ENCODE measurements around the gene ATG14. TPM values are rescaled to one million over a fixed set of nuclear protein-coding genes. Genes with fewer than 3 reads are reported as not detected.

ATG14 gene
- total and polyA plus RNA-seq, 2 donors: 8.1 to 12.3 TPM

DNA sequence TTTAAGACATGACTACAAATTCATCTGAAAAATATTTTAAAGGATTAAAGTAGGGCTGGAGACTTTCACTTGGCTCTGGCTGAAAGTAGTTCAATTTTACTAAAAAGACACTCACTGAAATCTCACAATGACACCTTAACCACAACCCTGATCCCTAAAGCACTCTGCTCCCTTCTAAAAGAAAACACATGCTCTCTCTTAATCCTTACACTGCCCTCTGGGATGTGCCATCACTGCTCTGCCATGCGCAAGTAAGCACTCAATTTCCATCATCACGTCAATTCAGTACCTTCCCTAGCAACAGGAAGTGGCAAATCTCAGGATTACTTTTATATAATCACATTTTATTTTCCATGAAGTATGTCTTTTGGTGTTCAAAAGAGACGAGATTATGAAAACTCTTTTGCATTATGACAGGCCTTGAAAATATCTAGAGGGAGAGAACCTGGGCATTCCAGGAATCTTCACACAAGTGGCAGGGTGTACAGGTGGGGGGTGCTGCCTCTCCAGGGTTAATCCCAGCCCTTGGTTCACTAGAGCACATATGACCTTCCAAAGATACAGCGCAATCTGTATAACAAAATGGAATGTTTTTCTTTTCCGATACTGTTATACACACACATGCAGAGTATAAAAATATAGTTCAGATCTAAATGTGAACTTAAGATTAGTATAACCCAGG is 7.3 kb downstream of the ATG14 start:
- no peak for DNase-seq (ENCODE audit: low read depth in 6 of 9, low spot score in 9 of 9)
- H3K4me1 ChIP-seq (ENCODE audit: control insufficient read depth in 2 of 2, insufficient read depth in 2 of 2, low read length in 2 of 2): no peaks in the 10 kb centered on the region
- no peaks in the 10 kb centered on the region for H3K27me3 ChIP-seq (ENCODE audit: control insufficient read depth in 2 of 2, insufficient read depth in 1 of 2, low read length in 1 of 2)
- no peaks in the 10 kb centered on the region for H3K36me3 ChIP-seq (ENCODE audit: control insufficient read depth in 2 of 2, insufficient read depth in 2 of 2, low read length in 1 of 2)
- WGBS: 96% methylated on average over 5 of the region's 5 CpGs
- no peak overlapping the region for H3K27ac ChIP-seq (ENCODE audit: low read depth in 1 of 2, low read length in 1 of 2)
- no peaks in the 10 kb centered on the region for H3K9me3 ChIP-seq (ENCODE audit: control insufficient read depth in 2 of 2, insufficient read depth in 1 of 2, low read length in 1 of 2)
- H3K4me3 ChIP-seq (ENCODE audit: low read length in 2 of 2): no peak overlapping the region

DNA sequence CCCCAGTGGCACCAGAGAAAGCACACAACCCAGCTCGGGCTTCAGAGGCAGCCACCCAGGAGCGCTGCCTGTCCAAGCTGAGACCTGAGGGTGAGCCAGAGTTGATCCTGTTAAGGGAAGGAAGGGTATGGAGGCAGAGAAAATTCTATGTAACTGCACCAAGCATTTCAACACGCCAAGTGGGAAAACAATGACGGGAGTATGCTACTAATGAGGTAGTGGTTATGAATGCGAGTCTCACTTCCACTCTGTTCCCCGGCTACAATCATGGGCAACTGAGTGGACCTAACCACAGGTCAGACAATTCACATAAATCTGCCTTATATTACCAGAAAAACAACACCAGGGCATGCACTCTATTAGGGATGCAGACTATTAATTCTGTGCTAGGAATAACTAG is 9.9 kb downstream of the ATG14 start:
- Histone ChIP-seq H3K4me1 (ENCODE audit: control insufficient read depth in 2 of 2, insufficient read depth in 2 of 2, low read length in 2 of 2) (no peaks in the 10 kb centered on the region), H3K27me3 (ENCODE audit: control insufficient read depth in 2 of 2, insufficient read depth in 1 of 2, low read length in 1 of 2) (no peaks in the 10 kb centered on the region), H3K9me3 (ENCODE audit: control insufficient read depth in 2 of 2, insufficient read depth in 1 of 2, low read length in 1 of 2) (no peaks in the 10 kb centered on the region), H3K27ac (ENCODE audit: low read depth in 1 of 2, low read length in 1 of 2) (no peak overlapping the region), H3K4me3 (ENCODE audit: low read length in 2 of 2) (no peak overlapping the region), H3K36me3 (ENCODE audit: control insufficient read depth in 2 of 2, insufficient read depth in 2 of 2, low read length in 1 of 2) (no peaks in the 10 kb centered on the region)
- DNase-seq (ENCODE audit: low read depth in 6 of 9, low spot score in 9 of 9): no peak
- WGBS: 91% methylated on average over 6 of the region's 6 CpGs

- Histone ChIP-seq H3K4me3 (ENCODE audit: low read length in 2 of 2) (no peak overlapping the region), H3K36me3 (ENCODE audit: control insufficient read depth in 2 of 2, insufficient read depth in 2 of 2, low read length in 1 of 2) (peaks cover 1 to 8% of the 10 kb centered on the region in 2 donors), H3K27me3 (ENCODE audit: control insufficient read depth in 2 of 2, insufficient read depth in 1 of 2, low read length in 1 of 2) (no peaks in the 10 kb centered on the region), H3K4me1 (ENCODE audit: control insufficient read depth in 2 of 2, insufficient read depth in 2 of 2, low read length in 2 of 2) (no peaks in the 10 kb centered on the region), H3K27ac (ENCODE audit: low read depth in 1 of 2, low read length in 1 of 2) (no peak overlapping the region), H3K9me3 (ENCODE audit: control insufficient read depth in 2 of 2, insufficient read depth in 1 of 2, low read length in 1 of 2) (no peaks in the 10 kb centered on the region)
- 92% methylated on average over 2 of the region's 2 CpGs for WGBS
- DNase-seq (ENCODE audit: low read depth in 6 of 9, low spot score in 9 of 9): no peak
These were observed 11.8 kb downstream of the ATG14 start for GRCh38 chr14:55399852-55400251.

GRCh38 chr14:55399183-55399582 is 12.4 kb downstream of the ATG14 start:
- Histone ChIP-seq H3K27me3 (ENCODE audit: control insufficient read depth in 2 of 2, insufficient read depth in 1 of 2, low read length in 1 of 2) (no peaks in the 10 kb centered on the region), H3K9me3 (ENCODE audit: control insufficient read depth in 2 of 2, insufficient read depth in 1 of 2, low read length in 1 of 2) (no peaks in the 10 kb centered on the region), H3K36me3 (ENCODE audit: control insufficient read depth in 2 of 2, insufficient read depth in 2 of 2, low read length in 1 of 2) (peaks cover 5 to 12% of the 10 kb centered on the region in 2 donors), H3K27ac (ENCODE audit: low read depth in 1 of 2, low read length in 1 of 2) (no peak overlapping the region), H3K4me3 (ENCODE audit: low read length in 2 of 2) (no peak overlapping the region), H3K4me1 (ENCODE audit: control insufficient read depth in 2 of 2, insufficient read depth in 2 of 2, low read length in 2 of 2) (no peaks in the 10 kb centered on the region)
- DNase-seq (ENCODE audit: low read depth in 6 of 9, low spot score in 9 of 9): no peak
- WGBS: 98% methylated on average over 1 of the region's 1 CpG

GRCh38 chr14:55398679-55399078 is 13.0 kb downstream of the ATG14 start:
- Histone ChIP-seq H3K4me3 (ENCODE audit: low read length in 2 of 2) (no peak overlapping the region), H3K4me1 (ENCODE audit: control insufficient read depth in 2 of 2, insufficient read depth in 2 of 2, low read length in 2 of 2) (no peaks in the 10 kb centered on the region), H3K27ac (ENCODE audit: low read depth in 1 of 2, low read length in 1 of 2) (no peak overlapping the region), H3K36me3 (ENCODE audit: control insufficient read depth in 2 of 2, insufficient read depth in 2 of 2, low read length in 1 of 2) (peaks cover 5 to 12% of the 10 kb centered on the region in 2 donors), H3K9me3 (ENCODE audit: control insufficient read depth in 2 of 2, insufficient read depth in 1 of 2, low read length in 1 of 2) (no peaks in the 10 kb centered on the region), H3K27me3 (ENCODE audit: control insufficient read depth in 2 of 2, insufficient read depth in 1 of 2, low read length in 1 of 2) (no peaks in the 10 kb centered on the region)
- no peak for DNase-seq (ENCODE audit: low read depth in 6 of 9, low spot score in 9 of 9)
- whole genome bisulfite sequencing: 95% methylated on average over 5 of the region's 5 CpGs

DNA sequence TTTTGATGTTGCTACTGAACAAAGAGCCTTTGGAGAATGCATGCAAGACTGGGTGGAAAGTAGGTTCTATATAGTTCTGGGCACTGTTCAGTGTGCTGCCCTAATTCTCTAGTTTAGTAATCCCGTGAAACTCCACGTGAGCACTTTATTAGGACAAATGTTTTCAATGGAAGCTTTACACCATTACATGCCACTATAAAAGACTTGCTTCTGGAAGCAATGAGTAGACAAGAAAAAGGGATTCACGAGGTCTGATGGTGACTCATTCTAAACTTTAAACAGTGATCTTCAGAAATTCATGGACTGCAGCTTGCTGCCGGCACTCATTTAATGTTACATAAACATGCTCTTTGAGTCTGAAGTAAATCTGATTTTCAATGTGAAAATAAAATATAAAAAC is 22.3 kb downstream of the ATG14 start:
- no peaks in the 10 kb centered on the region for H3K4me1 ChIP-seq (ENCODE audit: control insufficient read depth in 2 of 2, insufficient read depth in 2 of 2, low read length in 2 of 2)
- no peaks in the 10 kb centered on the region for H3K27me3 ChIP-seq (ENCODE audit: control insufficient read depth in 2 of 2, insufficient read depth in 1 of 2, low read length in 1 of 2)
- no peak overlapping the region for H3K27ac ChIP-seq (ENCODE audit: low read depth in 1 of 2, low read length in 1 of 2)
- DNase-seq (ENCODE audit: low read depth in 6 of 9, low spot score in 9 of 9): no peak
- H3K9me3 ChIP-seq (ENCODE audit: control insufficient read depth in 2 of 2, insufficient read depth in 1 of 2, low read length in 1 of 2): no peaks in the 10 kb centered on the region
- peaks cover 8 to 31% of the 10 kb centered on the region in 2 donors for H3K36me3 ChIP-seq (ENCODE audit: control insufficient read depth in 2 of 2, insufficient read depth in 2 of 2, low read length in 1 of 2)
- H3K4me3 ChIP-seq (ENCODE audit: low read length in 2 of 2): no peak overlapping the region
- WGBS: 96% methylated on average over 4 of the region's 4 CpGs

DNA sequence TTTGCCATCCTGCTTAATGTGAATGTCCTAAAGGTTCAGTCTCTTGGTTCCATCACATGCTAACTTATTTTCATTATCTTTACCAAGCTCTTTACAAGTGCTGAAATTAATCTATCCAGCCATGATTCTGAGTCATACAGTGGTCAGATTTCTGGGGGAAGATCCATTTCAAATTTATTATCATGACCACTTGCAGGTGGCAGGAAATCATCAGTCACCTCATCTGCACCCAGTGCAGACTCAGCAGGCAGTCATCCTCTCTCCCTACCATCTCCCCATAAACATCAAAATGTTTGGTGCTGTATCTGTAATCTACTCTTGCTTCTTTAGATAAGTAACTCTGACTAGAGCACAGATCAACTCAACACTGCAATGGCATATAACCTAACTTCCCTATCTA is 23.5 kb downstream of the ATG14 start:
- no peaks in the 10 kb centered on the region for H3K27me3 ChIP-seq (ENCODE audit: control insufficient read depth in 2 of 2, insufficient read depth in 1 of 2, low read length in 1 of 2)

GRCh38 chr14:55387121-55387520 is 24.5 kb downstream of the ATG14 start:
- Histone ChIP-seq H3K9me3 (ENCODE audit: control insufficient read depth in 2 of 2, insufficient read depth in 1 of 2, low read length in 1 of 2) (no peaks in the 10 kb centered on the region), H3K27me3 (ENCODE audit: control insufficient read depth in 2 of 2, insufficient read depth in 1 of 2, low read length in 1 of 2) (no peaks in the 10 kb centered on the region), H3K4me3 (ENCODE audit: low read length in 2 of 2) (no peak overlapping the region), H3K4me1 (ENCODE audit: control insufficient read depth in 2 of 2, insufficient read depth in 2 of 2, low read length in 2 of 2) (no peaks in the 10 kb centered on the region), H3K27ac (ENCODE audit: low read depth in 1 of 2, low read length in 1 of 2) (no peak overlapping the region), H3K36me3 (ENCODE audit: control insufficient read depth in 2 of 2, insufficient read depth in 2 of 2, low read length in 1 of 2) (peaks cover 8 to 34% of the 10 kb centered on the region in 2 donors)
- no peak for DNase-seq (ENCODE audit: low read depth in 6 of 9, low spot score in 9 of 9)
- over 99% methylated on average over 4 of the region's 4 CpGs for WGBS

More for the DNA sequence above, 23.5 kb downstream of the ATG14 start:
- H3K9me3 ChIP-seq (ENCODE audit: control insufficient read depth in 2 of 2, insufficient read depth in 1 of 2, low read length in 1 of 2): no peaks in the 10 kb centered on the region
- no peak for DNase-seq (ENCODE audit: low read depth in 6 of 9, low spot score in 9 of 9)
- no peak overlapping the region for H3K4me3 ChIP-seq (ENCODE audit: low read length in 2 of 2)
- no peaks in the 10 kb centered on the region for H3K4me1 ChIP-seq (ENCODE audit: control insufficient read depth in 2 of 2, insufficient read depth in 2 of 2, low read length in 2 of 2)
- H3K27ac ChIP-seq (ENCODE audit: low read depth in 1 of 2, low read length in 1 of 2): no peak overlapping the region
- peaks cover 8 to 34% of the 10 kb centered on the region in 2 donors for H3K36me3 ChIP-seq (ENCODE audit: control insufficient read depth in 2 of 2, insufficient read depth in 2 of 2, low read length in 1 of 2)

GRCh38 chr14:55386037-55386808 is 25.4 kb downstream of the ATG14 start:
- Histone ChIP-seq H3K36me3 (ENCODE audit: control insufficient read depth in 2 of 2, insufficient read depth in 2 of 2, low read length in 1 of 2) (peaks cover 15 to 40% of the 10 kb centered on the region in 2 donors), H3K4me1 (ENCODE audit: control insufficient read depth in 2 of 2, insufficient read depth in 2 of 2, low read length in 2 of 2) (no peaks in the 10 kb centered on the region), H3K27me3 (ENCODE audit: control insufficient read depth in 2 of 2, insufficient read depth in 1 of 2, low read length in 1 of 2) (no peaks in the 10 kb centered on the region), H3K27ac (ENCODE audit: low read depth in 1 of 2, low read length in 1 of 2) (no peak overlapping the region), H3K9me3 (ENCODE audit: control insufficient read depth in 2 of 2, insufficient read depth in 1 of 2, low read length in 1 of 2) (no peaks in the 10 kb centered on the region), H3K4me3 (ENCODE audit: low read length in 2 of 2) (no peak overlapping the region)
- DNase-seq (ENCODE audit: low read depth in 6 of 9, low spot score in 9 of 9): no peak
- 91% methylated on average over 6 of the region's 6 CpGs for WGBS

Data from thymus (tissue), 11 donors.